Activated CD8-positive, alpha-beta T cell treated with anti-CD3 and anti-CD28 coated beads for 36 hours (primary cell): ENCODE data around the gene CEMIP. TPM values are rescaled to one million over a fixed set of nuclear protein-coding genes. Genes with fewer than 3 reads are reported as not detected.

ENCODE experiments used
- ATAC-seq: fragments of 200-7000 bp; cut with Tn5 transposase; one replicate; pipeline ENCODE4 v1.10.0; 2021; ENCODE audit warnings: mild to moderate bottlenecking, moderate library complexity
- CTCF ChIA-PET: fragments of 350-600 bp; sonication (Branson Sonifier 250); formaldehyde crosslinking; loops from one replicate; lab custom pipeline; 2021; ENCODE audit warnings: antibody characterized with exemption; lab: Charles Lee
- POLR2A ChIA-PET: fragments of 350-600 bp; sonication (Branson Sonifier 250); formaldehyde crosslinking; loops from one replicate; lab custom pipeline; 2021; ENCODE audit warnings: antibody characterized with exemption; lab: Charles Lee
- DNase-seq: peaks from one replicate; pipeline ENCODE4 v3.0.0-alpha.2; 2020
- H3K27ac Mint-ChIP-seq: one replicate; pipeline ENCODE4 v1.8.0; 2021; ENCODE audit warnings: mild to moderate bottlenecking, mixed read lengths
- H3K27me3 Mint-ChIP-seq: one replicate; pipeline ENCODE4 v1.8.0; 2021; ENCODE audit warnings: mixed read lengths
- H3K36me3 Mint-ChIP-seq: one replicate; pipeline ENCODE4 v1.8.0; 2021; ENCODE audit warnings: low read depth, mixed read lengths
- H3K4me1 Mint-ChIP-seq: one replicate; pipeline ENCODE4 v1.8.0; 2021; ENCODE audit warnings: low read depth, mixed read lengths
- H3K4me3 Mint-ChIP-seq: one replicate; pipeline ENCODE4 v1.8.0; 2021; ENCODE audit warnings: mild to moderate bottlenecking, moderate library complexity, mixed read lengths
- H3K9me3 Mint-ChIP-seq: one replicate; pipeline ENCODE4 v1.8.0; 2021; ENCODE audit warnings: mixed read lengths
- CTCF ChIP-seq: fragments of 200-600 bp; IDR thresholded peaks from one replicate; pipeline ENCODE4 v1.8.0; 2022; ENCODE audit warnings: antibody characterized with exemption, mild to moderate bottlenecking
- intact Hi-C: fragments of 100-400 bp; cut with micrococcal nuclease; formaldehyde crosslinking; loops from one replicate; pipeline ENCODE4 v1.10.0; 2022
- microRNA-seq: library from miRNA; unstranded; fragments of <30 nt; microRNA quantifications from one replicate; pipeline ENCODE4 v1.2.0, GENCODE V29; 2022; ENCODE audit warnings: borderline microRNAs expressed, borderline replicate concordance
- total RNA-seq, 2 experiments: library from RNA; stranded (reverse); gene quantifications; one replicate each; pipeline ENCODE4 v1.2.3, GENCODE V29; 2021

Gene CEMIP
- total RNA-seq, 2 experiments from 2014 or later = not detected

DNA sequence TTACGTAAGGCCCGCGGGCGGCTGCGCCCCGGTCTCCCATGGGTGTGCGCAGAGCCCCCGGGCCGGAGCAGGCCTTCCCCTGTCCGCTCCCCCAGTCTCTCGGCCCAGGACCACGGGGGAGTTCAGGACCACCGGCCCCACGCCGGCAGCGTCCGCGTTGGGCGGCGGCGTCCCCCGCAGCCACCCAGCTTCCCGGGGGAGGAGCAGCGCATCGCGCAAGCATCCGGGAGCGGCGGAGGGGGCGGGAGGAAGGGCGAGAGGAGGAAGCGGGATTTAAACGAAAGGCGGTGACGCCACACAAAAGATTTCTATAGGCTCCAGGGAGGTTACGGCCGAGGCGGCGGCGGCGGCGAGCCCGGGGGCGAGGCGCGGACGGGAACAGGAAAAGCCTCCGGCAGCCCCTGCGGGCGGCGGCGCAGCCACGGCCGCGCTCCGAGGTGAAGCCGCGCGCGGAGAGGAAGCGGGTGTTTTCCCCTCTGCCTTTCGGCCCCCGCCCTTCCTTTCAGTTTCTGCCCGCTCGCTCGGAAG is 221.5 kb downstream of the CEMIP start, which contains the start of gene TLNRD1:
TLNRD1 (plus strand) TSS at position 300 of the 528 bp plus-strand sequence. CDS start 1,349 bp downstream, outside the sequence.
- intact Hi-C loops = no loop called here
- peak within 1 kb of the TSS; percentile 98 for H3K27ac Mint-ChIP-seq
- peaks cover 49% of the 10 kb centered on the region for H3K4me1 Mint-ChIP-seq
- peak; percentile 91 for DNase-seq
- ChIA-PET POLR2A (interaction anchor here (0.8 to 4.0 kb wide), 9 partner anchors 9 to 305 kb away, joined by 3 to 29 read pairs (median 7); partner anchors contain the start of genes ABHD17C and MESD), CTCF (interaction anchor here (1.0 to 6.4 kb wide), 2 partner anchors 10 to 265 kb away, joined by 5 to 36 read pairs; no protein-coding TSS in a partner anchor)
- peak within 1 kb of the TSS; percentile 94 for H3K4me3 Mint-ChIP-seq
- peaks cover 21% of the 10 kb centered on the region for H3K36me3 Mint-ChIP-seq
- ATAC-seq = peak; percentile 69
- peaks cover 5% of the 10 kb centered on the region for H3K9me3 Mint-ChIP-seq
- no peaks in the 10 kb centered on the region for H3K27me3 Mint-ChIP-seq
- no peak for TF ChIP-seq CTCF

Small RNA genes lying within 50 kb of the gene (microRNA-seq; reads per million reads assigned to microRNA genes)
- gene MIR4514 (not detected), gene MIR549A (not detected)

Other genes starting within 250 kb of the CEMIP start
- 1 to 10 TPM; 5.4 to 5.6 TPM for gene ABHD17C, start 84.1 kb upstream of the CEMIP start, total RNA-seq
- 10 to 100 TPM; 15.8 to 16.5 TPM for gene MESD, start 210.4 kb downstream of the CEMIP start, total RNA-seq
- gene TLNRD1, start 221.6 kb downstream of the CEMIP start, total RNA-seq = 10 to 100 TPM; 19.3 to 20.1 TPM